ENCODE data around the gene TIMM10. TPM values are rescaled to one million over a fixed set of nuclear protein-coding genes. Genes with fewer than 3 reads are reported as not detected.

Gene TIMM10
- total and polyA plus RNA-seq, 7 donors: 55.0 to 149 (median 90.0) TPM

- TF ChIP-seq, protein P1, sequence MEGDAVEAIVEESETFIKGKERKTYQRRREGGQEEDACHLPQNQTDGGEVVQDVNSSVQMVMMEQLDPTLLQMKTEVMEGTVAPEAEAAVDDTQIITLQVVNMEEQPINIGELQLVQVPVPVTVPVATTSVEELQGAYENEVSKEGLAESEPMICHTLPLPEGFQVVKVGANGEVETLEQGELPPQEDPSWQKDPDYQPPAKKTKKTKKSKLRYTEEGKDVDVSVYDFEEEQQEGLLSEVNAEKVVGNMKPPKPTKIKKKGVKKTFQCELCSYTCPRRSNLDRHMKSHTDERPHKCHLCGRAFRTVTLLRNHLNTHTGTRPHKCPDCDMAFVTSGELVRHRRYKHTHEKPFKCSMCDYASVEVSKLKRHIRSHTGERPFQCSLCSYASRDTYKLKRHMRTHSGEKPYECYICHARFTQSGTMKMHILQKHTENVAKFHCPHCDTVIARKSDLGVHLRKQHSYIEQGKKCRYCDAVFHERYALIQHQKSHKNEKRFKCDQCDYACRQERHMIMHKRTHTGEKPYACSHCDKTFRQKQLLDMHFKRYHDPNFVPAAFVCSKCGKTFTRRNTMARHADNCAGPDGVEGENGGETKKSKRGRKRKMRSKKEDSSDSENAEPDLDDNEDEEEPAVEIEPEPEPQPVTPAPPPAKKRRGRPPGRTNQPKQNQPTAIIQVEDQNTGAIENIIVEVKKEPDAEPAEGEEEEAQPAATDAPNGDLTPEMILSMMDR (IDR thresholded peaks at IDR 0.05): no peak
- H3K4me3 ChIP-seq: no peak overlapping the region
- H3K36me3 ChIP-seq (ENCODE audit: insufficient read depth in 1 of 2, low read depth in 1 of 2): peaks cover 0 to 24% of the 10 kb centered on the region in 2 donors
- H3K27ac ChIP-seq: no peak overlapping the region
- H3K4me1 ChIP-seq: no peaks in the 10 kb centered on the region
- no peaks in the 10 kb centered on the region for H3K9me3 ChIP-seq
- no peaks in the 10 kb centered on the region for H3K27me3 ChIP-seq (ENCODE audit: insufficient read depth in 3 of 3, low read length in 2 of 3)
- DNase-seq (no peak), ATAC-seq (no peak)
- 89 to 92% (median 90%) methylated on average over 4 of the region's 4 CpGs for WGBS, 3 donors
- intact Hi-C loops (cut with DNase I): no loop called here
These were observed 29.6 kb upstream of the TIMM10 start for GRCh38 chr11:57560146-57560545.

- intact Hi-C loops (cut with DNase I): no loop called here
- peaks cover 0 to 57% of the 10 kb centered on the region in 2 donors for H3K36me3 ChIP-seq (ENCODE audit: insufficient read depth in 1 of 2, low read depth in 1 of 2)
- DNase-seq (no peak), ATAC-seq (no peak)
- H3K27me3 ChIP-seq (ENCODE audit: insufficient read depth in 3 of 3, low read length in 2 of 3): no peaks in the 10 kb centered on the region
- TF ChIP-seq, protein P1 (IDR thresholded peaks at IDR 0.05): no peak
- no peaks in the 10 kb centered on the region for H3K9me3 ChIP-seq
- no peak overlapping the region for H3K27ac ChIP-seq
- WGBS, 3 donors: 63 to 74% (median 71%) methylated on average over 8 of the region's 8 CpGs
- no peak overlapping the region for H3K4me3 ChIP-seq
- no peaks in the 10 kb centered on the region for H3K4me1 ChIP-seq
These were observed 25.5 kb upstream of the TIMM10 start for GRCh38 chr11:57556041-57556440.

GRCh38 chr11:57555393-57555792 is 24.8 kb upstream of the TIMM10 start:
- intact Hi-C loops (cut with DNase I): no loop called here
- Histone ChIP-seq H3K27ac (no peak overlapping the region), H3K4me1 (no peaks in the 10 kb centered on the region), H3K36me3 (ENCODE audit: insufficient read depth in 1 of 2, low read depth in 1 of 2) (peaks cover under 1 to 63% of the 10 kb centered on the region in 2 donors), H3K4me3 (no peak overlapping the region), H3K9me3 (no peaks in the 10 kb centered on the region), H3K27me3 (ENCODE audit: insufficient read depth in 3 of 3, low read length in 2 of 3) (no peaks in the 10 kb centered on the region)
- DNase-seq (no peak), ATAC-seq (no peak)
- WGBS, 3 donors: 90 to 100% (median 98%) methylated on average over 2 of the region's 2 CpGs
- TF ChIP-seq, protein P1 (IDR thresholded peaks at IDR 0.05): no peak

GRCh38 chr11:57552479-57552878 is 21.9 kb upstream of the TIMM10 start:
- peaks cover 2 to 57% of the 10 kb centered on the region in 2 donors for H3K36me3 ChIP-seq (ENCODE audit: insufficient read depth in 1 of 2, low read depth in 1 of 2)
- WGBS, 3 donors: 66 to 74% (median 69%) methylated on average over 5 of the region's 5 CpGs
- H3K9me3 ChIP-seq: no peaks in the 10 kb centered on the region
- no peaks in the 10 kb centered on the region for H3K4me1 ChIP-seq
- TF ChIP-seq, protein P1 (IDR thresholded peaks at IDR 0.05): no peak
- DNase-seq (no peak), ATAC-seq (no peak)
- intact Hi-C loops (cut with DNase I): no loop called here
- H3K4me3 ChIP-seq: no peak overlapping the region
- H3K27me3 ChIP-seq (ENCODE audit: insufficient read depth in 3 of 3, low read length in 2 of 3): no peaks in the 10 kb centered on the region
- H3K27ac ChIP-seq: no peak overlapping the region

GRCh38 chr11:57551941-57552340 is 21.4 kb upstream of the TIMM10 start:
- DNase-seq (no peak), ATAC-seq (no peak)
- no peaks in the 10 kb centered on the region for H3K9me3 ChIP-seq
- H3K4me1 ChIP-seq: no peaks in the 10 kb centered on the region
- no peak overlapping the region for H3K4me3 ChIP-seq
- intact Hi-C loops (cut with DNase I): no loop called here
- no peaks in the 10 kb centered on the region for H3K27me3 ChIP-seq (ENCODE audit: insufficient read depth in 3 of 3, low read length in 2 of 3)
- H3K36me3 ChIP-seq (ENCODE audit: insufficient read depth in 1 of 2, low read depth in 1 of 2): peaks cover 2 to 53% of the 10 kb centered on the region in 2 donors
- 86 to 94% (median 91%) methylated on average over 4 of the region's 4 CpGs for WGBS, 3 donors
- H3K27ac ChIP-seq: no peak overlapping the region
- TF ChIP-seq, protein P1 (IDR thresholded peaks at IDR 0.05): no peak
